ENCODE results near the gene C16orf89. TPM values are rescaled to one million over a fixed set of nuclear protein-coding genes. Genes with fewer than 3 reads are reported as not detected.

Gene C16orf89
- total RNA-seq, 1 experiment from 2014 or later: not detected

GRCh38 chr16:5034167-5034523, 31.6 kb downstream of the C16orf89 start:
- peak overlapping the region; percentile 68 for H3K4me3 Mint-ChIP-seq (ENCODE audit: unreplicated experiment)
- ChIA-PET POLR2A (no interaction called here), CTCF (interaction anchor here (0.8 kb wide), 1 partner anchor 9 kb away, joined by 3 read pairs; no protein-coding TSS in a partner anchor)
- H3K4me1 ChIP-seq: peaks cover 23% of the 10 kb centered on the region
- H3K36me3 Mint-ChIP-seq (ENCODE audit: insufficient read depth, unreplicated experiment): peaks cover 25% of the 10 kb centered on the region
- no peaks in the 10 kb centered on the region for H3K27me3 Mint-ChIP-seq (ENCODE audit: insufficient read depth, unreplicated experiment)
- no peaks in the 10 kb centered on the region for H3K27me3 ChIP-seq (replicated peaks; ENCODE audit: control insufficient read depth, insufficient read depth, low read length)
- H3K9me3 Mint-ChIP-seq (ENCODE audit: unreplicated experiment): no peaks in the 10 kb centered on the region
- H3K9me3 ChIP-seq: no peaks in the 10 kb centered on the region
- H3K4me3 ChIP-seq (ENCODE audit: low read depth, low read length): peak overlapping the region; percentile 96
- H3K36me3 ChIP-seq (ENCODE audit: control insufficient read depth, insufficient read depth, low read length): no peaks in the 10 kb centered on the region
- TSS peak; percentile 72 for BruUV-seq (replicated peaks)
- peaks cover 36% of the 10 kb centered on the region for H3K4me1 Mint-ChIP-seq (ENCODE audit: low read depth, unreplicated experiment)
- peak overlapping the region; percentile 95 for H3K27ac Mint-ChIP-seq (ENCODE audit: unreplicated experiment)
- DNase-seq: no peak
- TF ChIP-seq CTCF (IDR thresholded peaks at IDR 0.05; ENCODE audit: insufficient read depth in 1 of 2, low read depth in 1 of 2, low read length in 1 of 2, severe bottlenecking in 1 of 2, unreplicated experiment in 1 of 2): no peak
- intact Hi-C loops (cut with micrococcal nuclease; ENCODE audit: unreplicated experiment): loop anchor here (10.0 kb wide), 1 partner anchor 61 kb away; the partner anchor contains the start of gene EEF2KMT

GRCh38 chr16:5033256-5034166, 32.2 kb downstream of the C16orf89 start, which contains the start of gene NAGPA:
NAGPA (minus strand) TSS chr16:5033935; CDS start chr16:5033914, 21 bp downstream.
- peak within 1 kb of the TSS; percentile 96 for H3K4me3 ChIP-seq (ENCODE audit: low read depth, low read length)

More at GRCh38 chr16:5033256-5034166, 32.2 kb downstream of the C16orf89 start, which contains the start of gene NAGPA:
- CTCF ChIA-PET: interaction anchor here (0.8 kb wide), 1 partner anchor 9 kb away, joined by 3 read pairs; no protein-coding TSS in a partner anchor
- intact Hi-C loops (cut with micrococcal nuclease; ENCODE audit: unreplicated experiment): loop anchor here (10.0 kb wide), 1 partner anchor 61 kb away; the partner anchor contains the start of gene EEF2KMT
- DNase-seq: peak; percentile 86 to 88
- Mint-ChIP-seq H3K36me3 (ENCODE audit: insufficient read depth, unreplicated experiment) (peaks cover 25% of the 10 kb centered on the region), H3K27me3 (ENCODE audit: insufficient read depth, unreplicated experiment) (no peaks in the 10 kb centered on the region), H3K27ac (ENCODE audit: unreplicated experiment) (peak within 1 kb of the TSS; percentile 95), H3K4me1 (ENCODE audit: low read depth, unreplicated experiment) (peaks cover 36% of the 10 kb centered on the region), H3K4me3 (ENCODE audit: unreplicated experiment) (peak within 1 kb of the TSS; percentile 68), H3K9me3 (ENCODE audit: unreplicated experiment) (no peaks in the 10 kb centered on the region)
- no peaks in the 10 kb centered on the region for H3K27me3 ChIP-seq (replicated peaks; ENCODE audit: control insufficient read depth, insufficient read depth, low read length)
- POLR2A ChIA-PET: interaction anchor here (0.6 kb wide), 1 partner anchor 74 kb away, joined by 3 read pairs; no protein-coding TSS in a partner anchor
- H3K4me1 ChIP-seq: peaks cover 23% of the 10 kb centered on the region
- H3K9me3 ChIP-seq: no peaks in the 10 kb centered on the region
- TSS peak; percentile 28 for BruUV-seq (replicated peaks)
- TF ChIP-seq CTCF (IDR thresholded peaks at IDR 0.05; ENCODE audit: insufficient read depth in 1 of 2, low read depth in 1 of 2, low read length in 1 of 2, severe bottlenecking in 1 of 2, unreplicated experiment in 1 of 2): peak in 1 of 2 experiments; percentile 8
- H3K36me3 ChIP-seq (ENCODE audit: control insufficient read depth, insufficient read depth, low read length): no peaks in the 10 kb centered on the region
